ENCODE data around the gene MED29.

Gene MED29

DNA sequence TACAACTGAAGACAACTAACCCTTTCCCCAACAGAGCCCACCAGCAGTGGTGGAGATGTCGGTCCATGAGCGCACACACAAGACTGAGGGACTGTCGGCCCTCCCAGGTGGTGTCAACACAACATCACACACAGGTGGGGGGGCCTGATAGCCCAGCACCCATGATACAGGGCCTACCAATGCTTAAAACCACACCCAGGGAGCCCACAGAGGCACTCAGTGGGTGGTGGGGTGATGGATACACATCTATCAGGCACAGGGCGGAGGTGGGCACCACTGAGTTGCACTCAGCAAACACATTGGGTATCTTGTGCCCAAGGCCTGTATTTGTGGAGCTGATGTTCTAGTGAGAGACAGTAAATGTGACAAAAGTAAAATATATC, 8.5 kb downstream of the MED29 start:
- DNase-seq: no peak
- Mint-ChIP-seq H3K9me3 (peaks cover 0 to 4% of the 10 kb centered on the region in 2 donors), H3K4me1 (peaks cover 61 to 91% of the 10 kb centered on the region in 2 donors), H3K27me3 (no peaks in the 10 kb centered on the region), H3K27ac (peak overlapping the region; percentile 93), H3K36me3 (peaks cover 27 to 32% of the 10 kb centered on the region in 2 donors), H3K4me3 (peak overlapping the region; percentile 1 to 56)
- no peak for ATAC-seq (replicated peaks)

- H3K27ac Mint-ChIP-seq: peak overlapping the region; percentile 93
- H3K36me3 Mint-ChIP-seq: peaks cover 23 to 30% of the 10 kb centered on the region in 2 donors
- ATAC-seq (replicated peaks) (no peak), DNase-seq (no peak)
- H3K4me3 Mint-ChIP-seq: peak overlapping the region; percentile 1 to 56
- peaks cover 61 to 92% of the 10 kb centered on the region in 2 donors for H3K4me1 Mint-ChIP-seq
- no peaks in the 10 kb centered on the region for H3K27me3 Mint-ChIP-seq
- peaks cover 0 to 4% of the 10 kb centered on the region in 2 donors for H3K9me3 Mint-ChIP-seq
These were observed 8.9 kb downstream of the MED29 start for GRCh38 chr19:39400061-39400460.

- DNase-seq (no peak), ATAC-seq (replicated peaks) (peak; percentile 25 to 29)
- Mint-ChIP-seq H3K27me3 (no peaks in the 10 kb centered on the region), H3K4me3 (peak overlapping the region; percentile 67 to 96), H3K27ac (peak overlapping the region; percentile 100), H3K9me3 (peaks cover 0 to 4% of the 10 kb centered on the region in 2 donors), H3K36me3 (peaks cover 16 to 19% of the 10 kb centered on the region in 2 donors), H3K4me1 (peaks cover 63 to 92% of the 10 kb centered on the region in 2 donors)
These were observed 9.9 kb downstream of the MED29 start for GRCh38 chr19:39401070-39401548.

- Mint-ChIP-seq H3K9me3 (peaks cover 0 to 4% of the 10 kb centered on the region in 2 donors), H3K36me3 (peaks cover 17 to 18% of the 10 kb centered on the region in 2 donors), H3K4me3 (peak overlapping the region; percentile 91 to 96), H3K4me1 (peaks cover 65 to 97% of the 10 kb centered on the region in 2 donors), H3K27me3 (no peaks in the 10 kb centered on the region), H3K27ac (peak overlapping the region; percentile 100)
- DNase-seq: peak; percentile 80
- peak; percentile 49 to 51 for ATAC-seq (replicated peaks)
These were observed 10.6 kb downstream of the MED29 start for GRCh38 chr19:39401549-39402345.

DNA sequence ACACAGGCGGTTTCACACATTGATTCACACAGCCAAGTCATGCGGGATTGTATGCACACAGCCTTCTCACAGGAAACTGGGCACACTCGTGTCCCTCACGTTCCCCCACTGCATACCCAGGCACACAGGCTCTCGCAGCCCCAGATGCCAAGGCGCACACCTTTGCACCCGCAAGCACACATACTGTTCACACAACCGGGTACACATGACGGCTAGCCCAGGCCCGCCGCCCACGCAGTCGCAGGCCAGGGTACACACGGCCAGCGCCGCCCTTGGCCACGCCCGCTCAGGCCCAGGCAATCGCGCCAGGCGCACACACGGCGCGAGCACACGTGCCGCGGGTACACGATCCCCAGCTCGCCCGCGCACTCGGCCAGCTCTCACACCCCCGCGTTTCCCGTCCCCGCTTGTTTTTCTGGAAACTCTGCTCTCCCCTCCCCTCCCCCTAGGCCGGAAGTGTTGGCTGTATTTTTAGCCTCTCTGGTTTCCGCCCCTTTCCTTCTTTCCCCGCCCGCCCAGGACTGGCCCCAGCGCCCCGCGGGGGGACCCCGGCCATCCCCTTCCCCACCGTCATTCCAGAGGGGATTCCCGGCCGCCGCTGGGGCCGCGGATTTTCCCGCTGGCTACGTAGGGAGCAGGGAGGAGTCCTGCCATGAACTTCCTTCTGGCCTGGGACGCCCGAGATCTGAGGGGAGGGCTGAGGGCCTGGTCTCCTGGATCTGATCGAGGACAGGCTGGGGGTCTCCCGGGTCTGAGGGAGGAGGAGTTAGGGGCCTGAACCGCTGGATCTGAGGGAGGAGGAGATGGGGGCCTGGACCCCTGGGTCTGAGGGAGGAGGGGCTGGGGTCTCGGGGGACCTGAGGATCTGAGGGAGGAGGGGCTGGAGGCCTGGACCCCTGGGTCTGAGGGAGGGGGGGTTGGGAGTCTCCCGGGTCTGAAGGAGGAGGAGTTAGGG, 11.4 kb downstream of the MED29 start:
- peak overlapping the region; percentile 91 to 96 for H3K4me3 Mint-ChIP-seq
- peaks cover 0 to 4% of the 10 kb centered on the region in 2 donors for H3K9me3 Mint-ChIP-seq
- H3K36me3 Mint-ChIP-seq: peaks cover 21 to 23% of the 10 kb centered on the region in 2 donors
- no peaks in the 10 kb centered on the region for H3K27me3 Mint-ChIP-seq
- DNase-seq: peak; percentile 83
- peak; percentile 12 to 24 for ATAC-seq (replicated peaks)
- H3K27ac Mint-ChIP-seq: peak overlapping the region; percentile 100
- H3K4me1 Mint-ChIP-seq: peaks cover 60 to 92% of the 10 kb centered on the region in 2 donors

GRCh38 chr19:39403331-39404312, 12.4 kb downstream of the MED29 start:
- H3K36me3 Mint-ChIP-seq: peaks cover 31 to 33% of the 10 kb centered on the region in 2 donors
- H3K27ac Mint-ChIP-seq: peak overlapping the region; percentile 100

GRCh38 chr19:39405261-39405957, 14.2 kb downstream of the MED29 start:
- Mint-ChIP-seq H3K36me3 (peaks cover 23 to 28% of the 10 kb centered on the region in 2 donors), H3K4me1 (peaks cover 51 to 85% of the 10 kb centered on the region in 2 donors), H3K9me3 (no peaks in the 10 kb centered on the region), H3K4me3 (peak overlapping the region; percentile 53 to 57), H3K27me3 (no peaks in the 10 kb centered on the region), H3K27ac (peak overlapping the region; percentile 100)
- ATAC-seq (replicated peaks) (no peak), DNase-seq (no peak)

More at GRCh38 chr19:39403331-39404312, 12.4 kb downstream of the MED29 start:
- ATAC-seq (replicated peaks) (peak; percentile 41 to 47), DNase-seq (peak; percentile 96)
- H3K4me1 Mint-ChIP-seq: peaks cover 55 to 92% of the 10 kb centered on the region in 2 donors
- H3K9me3 Mint-ChIP-seq: peaks cover 0 to 4% of the 10 kb centered on the region in 2 donors
- H3K27me3 Mint-ChIP-seq: no peaks in the 10 kb centered on the region
- peak overlapping the region; percentile 91 to 96 for H3K4me3 Mint-ChIP-seq

GRCh38 chr19:39405958-39406655, 14.9 kb downstream of the MED29 start:
- Mint-ChIP-seq H3K9me3 (no peaks in the 10 kb centered on the region), H3K27ac (peak overlapping the region; percentile 90), H3K27me3 (no peaks in the 10 kb centered on the region), H3K4me3 (peak overlapping the region; percentile 85 to 88), H3K4me1 (peaks cover 52 to 86% of the 10 kb centered on the region in 2 donors), H3K36me3 (peaks cover 27 to 31% of the 10 kb centered on the region in 2 donors)
- ATAC-seq (replicated peaks) (peak; percentile 8 to 17), DNase-seq (peak; percentile 78)

- peak within 1 kb of the TSS; percentile 100 for H3K27ac Mint-ChIP-seq
- no peaks in the 10 kb centered on the region for H3K27me3 Mint-ChIP-seq
- peaks cover 51 to 86% of the 10 kb centered on the region in 2 donors for H3K4me1 Mint-ChIP-seq
- ATAC-seq (replicated peaks) (peak; percentile 30 to 34), DNase-seq (peak; percentile 78)
- H3K4me3 Mint-ChIP-seq: peak within 1 kb of the TSS; percentile 85 to 88
- H3K36me3 Mint-ChIP-seq: peaks cover 28 to 33% of the 10 kb centered on the region in 2 donors
- no peaks in the 10 kb centered on the region for H3K9me3 Mint-ChIP-seq
These were observed 15.7 kb downstream of the MED29 start, which contains the start of gene ZFP36 for GRCh38 chr19:39406656-39407409. ZFP36 (plus strand) TSS chr19:39406847; CDS start chr19:39406905, 58 bp downstream.

GRCh38 chr19:39407410-39407659, 16.2 kb downstream of the MED29 start:
- Mint-ChIP-seq H3K4me3 (peak overlapping the region; percentile 85 to 88), H3K27ac (peak overlapping the region; percentile 99), H3K9me3 (no peaks in the 10 kb centered on the region), H3K27me3 (peaks cover 0 to 4% of the 10 kb centered on the region in 2 donors), H3K36me3 (peaks cover 30 to 38% of the 10 kb centered on the region in 2 donors), H3K4me1 (peaks cover 49 to 86% of the 10 kb centered on the region in 2 donors)
- ATAC-seq (replicated peaks) (no peak), DNase-seq (no peak)

GRCh38 chr19:39407660-39408391, 16.6 kb downstream of the MED29 start:
- peak overlapping the region; percentile 85 to 88 for H3K4me3 Mint-ChIP-seq
- ATAC-seq (replicated peaks): no peak
- H3K27me3 Mint-ChIP-seq: peaks cover 0 to 4% of the 10 kb centered on the region in 2 donors
- H3K4me1 Mint-ChIP-seq: peaks cover 44 to 82% of the 10 kb centered on the region in 2 donors
- peaks cover 30 to 38% of the 10 kb centered on the region in 2 donors for H3K36me3 Mint-ChIP-seq
- H3K9me3 Mint-ChIP-seq: no peaks in the 10 kb centered on the region
- H3K27ac Mint-ChIP-seq: peak overlapping the region; percentile 99
- no peak for DNase-seq

All from stimulated activated naive B cell treated with anti-CD40 and anti-IgM and Interleukin-4, amounts not matched to agents 10 μg/mL and 1 μg/mL and 100 μg/mL, for 72 hours (primary cell).